HG03135 (cell line): ENCODE results near the gene CEP70.

ENCODE experiments used
- ATAC-seq: cut with Tn5 transposase; IDR thresholded peaks from one replicate; pipeline ENCODE4 v1.9.1; 2021; ENCODE audit warnings: mild to moderate bottlenecking, moderate library complexity; ENCODE audit not compliant: unreplicated experiment

CEP70 gene

GRCh38 chr3:138472141-138472825 is 121.8 kb downstream of the CEP70 start:
- ATAC-seq, result no peak

- ATAC-seq, result no peak
Measured at GRCh38 chr3:138471481-138471880, 122.6 kb downstream of the CEP70 start.

- ATAC-seq, result no peak
Measured at GRCh38 chr3:138470687-138471086, 123.4 kb downstream of the CEP70 start.

GRCh38 chr3:138469874-138470273 is 124.2 kb downstream of the CEP70 start:
- no peak for ATAC-seq

GRCh38 chr3:138468886-138469285 is 125.2 kb downstream of the CEP70 start:
- ATAC-seq, result no peak

- no peak for ATAC-seq
Measured at GRCh38 chr3:138468451-138468850, 125.6 kb downstream of the CEP70 start.

GRCh38 chr3:138467931-138468330 is 126.1 kb downstream of the CEP70 start:
- ATAC-seq, result no peak

- no peak for ATAC-seq
Measured at GRCh38 chr3:138465925-138466324, 128.1 kb downstream of the CEP70 start.

GRCh38 chr3:138465451-138465850 is 128.6 kb downstream of the CEP70 start:
- ATAC-seq, result no peak

GRCh38 chr3:138464491-138464860 is 129.6 kb downstream of the CEP70 start:
- ATAC-seq, result no peak

- no peak for ATAC-seq
Measured at GRCh38 chr3:138463724-138464490, 130.2 kb downstream of the CEP70 start.

GRCh38 chr3:138461896-138462295 is 132.2 kb downstream of the CEP70 start:
- ATAC-seq, result no peak

GRCh38 chr3:138461246-138461645 is 132.8 kb downstream of the CEP70 start:
- ATAC-seq, result no peak

- no peak for ATAC-seq
Measured at GRCh38 chr3:138460536-138461205, 133.4 kb downstream of the CEP70 start.

- no peak for ATAC-seq
Measured at GRCh38 chr3:138459619-138460535, 134.2 kb downstream of the CEP70 start.

GRCh38 chr3:138458774-138459499 is 135.1 kb downstream of the CEP70 start:
- no peak for ATAC-seq

GRCh38 chr3:138457863-138458735 is 136.0 kb downstream of the CEP70 start:
- no peak for ATAC-seq

GRCh38 chr3:138456961-138457862 is 136.8 kb downstream of the CEP70 start:
- ATAC-seq, result no peak
